Fibroblast of villous mesenchyme (primary cell): ENCODE measurements around the gene RBP3. TPM values are rescaled to one million over a fixed set of nuclear protein-coding genes. Genes with fewer than 3 reads are reported as not detected.

Experiments
- DNase-seq: peaks from one replicate; pipeline ENCODE4 v3.0.0-alpha.2; 2010; ENCODE audit warnings: low read depth
- H3K4me3 ChIP-seq: 2 replicates; pipeline ENCODE4 v1.5.1; 2011; ENCODE audit warnings: low read depth, mild to moderate bottlenecking, low read length
- CTCF ChIP-seq: IDR thresholded peaks from 2 replicates; pipeline ENCODE4 v1.5.1; 2012; ENCODE audit warnings: low read depth, mild to moderate bottlenecking, low read length; ENCODE audit not compliant: insufficient read depth
- total RNA-seq: library from RNA; depleted of rRNA; stranded (reverse); fragments of >200 nt; gene quantifications from 2 replicates; pipeline ENCODE4 v1.2.3, GENCODE V29; 2012

RBP3 gene
- total RNA-seq, 1 donor: not detected

DNA sequence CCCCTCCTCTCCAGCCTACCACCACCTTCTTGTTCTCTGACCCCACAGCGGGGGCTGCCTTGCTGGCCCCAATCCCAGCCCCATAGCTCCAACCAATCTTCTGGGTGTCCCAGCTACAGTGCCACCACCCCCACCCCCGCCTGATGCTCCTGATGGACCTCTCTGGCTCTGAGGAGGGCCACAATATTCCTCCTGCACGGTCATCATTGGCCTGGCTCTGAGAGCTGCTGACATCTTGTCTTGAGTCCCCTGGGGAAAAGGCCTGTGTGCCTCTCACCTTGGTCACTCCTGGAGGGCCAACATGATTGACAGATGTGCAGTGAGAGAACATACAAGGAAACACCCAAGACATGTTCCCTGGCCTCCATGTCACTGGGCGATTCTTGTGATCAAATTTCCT lies 18.3 kb upstream of the RBP3 start:
- DNase-seq: no peak

GRCh38 chr10:47330366-47330765 lies 17.8 kb upstream of the RBP3 start:
- TF ChIP-seq CTCF: no peak
- no peak for DNase-seq
- H3K4me3 ChIP-seq: no peak overlapping the region

More for the DNA sequence above, 18.3 kb upstream of the RBP3 start:
- no peak for TF ChIP-seq CTCF
- no peak overlapping the region for H3K4me3 ChIP-seq

DNA sequence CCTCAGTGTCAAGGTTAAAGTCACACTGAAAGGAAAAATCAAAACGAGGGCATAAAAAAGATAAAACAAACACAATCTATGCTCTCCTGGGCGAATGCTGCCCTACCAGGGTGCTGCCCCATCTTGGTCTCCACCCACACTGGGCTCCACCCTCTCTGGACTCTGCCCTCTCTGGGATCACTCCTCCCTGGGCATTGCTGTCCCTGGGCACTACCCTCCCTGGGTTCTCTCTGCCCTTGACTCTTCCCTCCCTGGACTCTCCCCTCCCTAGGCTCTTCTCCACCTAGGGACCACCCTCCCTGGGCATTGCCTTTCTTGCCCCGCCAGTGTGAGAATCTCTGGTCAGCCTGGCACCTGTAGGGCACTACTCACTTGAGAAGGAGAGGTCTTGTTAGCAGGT lies 17.4 kb upstream of the RBP3 start:
- DNase-seq: no peak
- H3K4me3 ChIP-seq: no peak overlapping the region
- TF ChIP-seq CTCF: no peak

- no peak overlapping the region for H3K4me3 ChIP-seq
- no peak for TF ChIP-seq CTCF
- no peak for DNase-seq
Measured at GRCh38 chr10:47331491-47331890, 16.7 kb upstream of the RBP3 start.

DNA sequence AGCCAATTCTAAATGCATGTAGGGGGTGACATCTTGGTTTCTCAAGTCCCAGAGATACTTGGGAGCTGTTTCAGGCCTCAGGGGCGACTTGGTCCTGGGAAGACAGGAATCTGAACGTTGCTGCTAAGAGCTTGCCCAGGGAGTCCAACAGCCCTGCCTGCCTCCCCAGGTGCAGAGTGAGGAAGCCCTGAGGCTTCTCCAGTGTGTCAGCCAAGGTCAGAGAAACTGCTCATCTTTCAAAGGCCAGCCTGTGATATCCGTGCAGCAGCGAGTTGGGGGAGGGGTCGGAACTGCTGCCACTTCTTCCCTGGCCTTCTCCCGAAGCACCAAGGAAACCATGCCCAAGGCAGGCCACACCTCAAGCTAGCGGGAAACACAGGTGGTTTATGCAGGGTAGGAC lies 16.2 kb upstream of the RBP3 start:
- H3K4me3 ChIP-seq: no peak overlapping the region
- DNase-seq: no peak
- TF ChIP-seq CTCF: no peak

GRCh38 chr10:47332371-47332770 lies 15.8 kb upstream of the RBP3 start:
- no peak for TF ChIP-seq CTCF
- no peak for DNase-seq
- H3K4me3 ChIP-seq: no peak overlapping the region

DNA sequence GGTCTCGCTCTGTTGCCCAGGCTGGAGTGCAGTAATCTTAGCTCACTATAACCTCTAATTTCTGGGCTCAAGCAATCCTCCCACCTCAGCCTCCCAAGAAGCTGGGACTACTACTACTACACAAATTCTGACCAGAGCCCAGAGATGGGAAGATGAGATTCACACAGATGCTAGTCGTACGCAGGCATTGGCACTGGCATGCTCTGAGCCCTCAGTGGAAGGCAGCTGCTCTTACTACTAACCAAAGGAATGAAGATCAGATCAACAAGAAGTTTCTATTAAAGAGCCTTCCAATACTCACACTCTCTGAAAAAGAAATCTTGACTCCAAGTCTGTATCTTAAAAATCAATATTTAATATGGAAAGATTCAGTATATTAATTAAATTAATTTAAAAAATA lies 15.2 kb upstream of the RBP3 start:
- TF ChIP-seq CTCF: no peak
- no peak overlapping the region for H3K4me3 ChIP-seq
- no peak for DNase-seq
